ENCODE data around the gene IL1B. TPM values are rescaled to one million over a fixed set of nuclear protein-coding genes. Genes with fewer than 3 reads are reported as not detected.

IL1B gene
- total RNA-seq, 2 experiments from 2014 or later: not detected

DNA sequence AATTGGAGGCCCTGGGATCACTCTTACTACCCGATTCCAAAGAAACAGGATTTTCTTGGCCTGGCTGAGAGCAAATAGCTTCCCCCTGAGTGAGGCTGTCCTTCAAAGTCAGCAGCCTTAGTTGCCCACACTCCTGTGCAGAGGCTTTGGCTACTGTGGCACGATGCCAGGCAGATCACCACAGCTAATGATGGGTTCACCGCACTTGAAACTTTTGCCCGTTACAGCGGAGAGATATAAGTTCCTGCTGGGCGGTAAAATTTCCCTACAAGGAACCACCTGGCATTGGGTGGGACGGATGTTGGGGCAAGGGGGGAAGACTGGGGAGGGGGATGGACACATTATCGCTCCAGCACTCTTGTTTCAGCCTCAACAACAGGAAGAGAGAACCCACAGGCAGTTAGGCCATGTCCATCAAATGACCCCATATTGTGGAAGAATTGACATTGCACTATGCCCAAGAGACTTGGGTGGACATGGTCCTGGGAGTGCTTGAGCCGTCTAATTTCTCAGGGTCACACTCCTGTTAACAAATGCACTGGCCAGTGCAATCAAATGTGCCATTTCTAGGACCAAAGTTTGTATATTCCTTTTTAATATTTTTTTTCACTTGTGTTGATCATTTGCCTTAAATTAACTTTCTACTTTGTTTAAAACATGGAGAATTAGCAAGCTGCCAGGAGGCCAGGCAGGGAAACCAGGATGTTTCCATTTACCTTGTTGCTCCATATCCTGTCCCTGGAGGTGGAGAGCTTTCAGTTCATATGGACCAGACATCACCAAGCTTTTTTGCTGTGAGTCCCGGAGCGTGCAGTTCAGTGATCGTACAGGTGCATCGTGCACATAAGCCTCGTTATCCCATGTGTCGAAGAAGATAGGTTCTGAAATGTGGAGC is 4.4 kb downstream of the IL1B start:
- POLR2A ChIA-PET: no interaction called here
- CTCF ChIA-PET: no interaction called here

DNA sequence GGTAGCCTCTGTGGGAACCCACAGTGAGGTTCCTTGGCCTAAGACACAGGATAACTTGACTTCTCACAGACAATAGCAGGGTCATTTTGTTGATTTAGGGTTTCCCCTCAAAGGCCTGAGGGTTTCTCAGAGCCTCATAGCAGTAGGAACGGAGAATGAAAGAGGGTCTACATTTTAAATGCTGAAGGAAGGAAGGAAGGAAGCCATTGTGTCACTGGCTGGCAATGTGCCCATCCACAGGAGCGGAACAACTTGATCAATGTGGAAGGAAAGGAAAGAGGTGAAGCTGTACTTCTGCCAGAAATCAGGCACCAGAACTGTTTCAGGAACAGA is 5.1 kb downstream of the IL1B start:
- CTCF ChIA-PET: no interaction called here

DNA sequence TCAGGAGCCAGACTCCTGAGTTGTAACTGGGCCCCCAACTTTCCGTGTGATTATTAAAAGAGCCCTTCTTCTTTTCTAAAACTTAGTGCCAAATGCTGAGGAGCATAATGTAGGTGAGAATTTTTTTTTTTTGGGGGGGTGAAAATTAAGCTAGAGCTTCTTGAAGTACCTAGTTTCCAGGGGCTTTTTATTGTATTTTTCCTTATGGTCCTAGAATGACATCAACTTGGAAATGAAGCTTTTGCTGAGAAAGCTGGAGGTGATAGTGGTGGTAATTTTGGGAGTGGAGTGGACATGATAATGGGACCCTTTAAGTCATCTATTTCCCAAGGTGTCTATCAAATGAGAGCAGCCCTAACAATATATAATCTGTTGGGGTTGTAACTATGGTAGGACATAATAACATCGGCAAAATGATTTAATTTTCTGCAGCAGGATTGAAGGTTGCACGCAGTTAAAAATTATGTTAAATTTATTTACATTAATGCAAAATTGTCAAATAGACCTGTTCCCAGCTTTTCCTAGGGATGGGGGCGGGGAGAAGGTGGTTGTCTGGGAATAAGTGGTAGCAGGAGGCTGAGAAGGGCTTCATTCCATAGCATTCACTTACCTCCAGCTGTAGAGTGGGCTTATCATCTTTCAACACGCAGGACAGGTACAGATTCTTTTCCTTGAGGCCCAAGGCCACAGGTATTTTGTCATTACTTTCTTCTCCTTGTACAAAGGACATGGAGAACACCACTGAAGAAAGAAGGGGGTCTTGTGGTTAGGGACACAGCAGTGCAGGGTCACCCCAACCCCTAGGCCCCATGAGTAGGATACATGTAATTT is 5.7 kb downstream of the IL1B start:
- ChIA-PET POLR2A (no interaction called here), CTCF (no interaction called here)

More for the DNA sequence above, 5.1 kb downstream of the IL1B start:
- POLR2A ChIA-PET: no interaction called here

DNA sequence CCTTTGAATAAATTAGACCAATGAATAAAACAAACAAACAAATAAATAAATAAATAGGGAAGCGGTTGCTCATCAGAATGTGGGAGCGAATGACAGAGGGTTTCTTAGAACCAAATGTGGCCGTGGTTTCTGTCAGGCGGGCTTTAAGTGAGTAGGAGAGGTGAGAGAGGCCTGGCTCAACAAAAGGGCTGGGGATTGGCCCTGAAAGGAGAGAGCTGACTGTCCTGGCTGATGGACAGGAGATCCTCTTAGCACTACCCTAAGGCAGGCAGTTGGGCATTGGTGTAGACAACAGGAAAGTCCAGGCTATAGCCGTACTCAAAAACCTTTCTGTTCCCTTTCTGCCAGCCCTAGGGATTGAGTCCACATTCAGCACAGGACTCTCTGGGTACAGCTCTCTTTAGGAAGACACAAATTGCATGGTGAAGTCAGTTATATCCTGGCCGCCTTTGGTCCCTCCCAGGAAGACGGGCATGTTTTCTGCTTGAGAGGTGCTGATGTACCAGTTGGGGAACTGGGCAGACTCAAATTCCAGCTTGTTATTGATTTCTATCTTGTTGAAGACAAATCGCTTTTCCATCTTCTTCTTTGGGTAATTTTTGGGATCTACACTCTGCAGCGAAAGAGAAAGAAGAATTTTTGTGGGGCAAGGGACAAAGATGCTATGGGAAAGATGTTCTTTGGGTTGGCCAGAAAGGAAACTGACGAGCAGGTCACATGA is 6.5 kb downstream of the IL1B start:
- POLR2A ChIA-PET: interaction anchor here (0.6 kb wide), 1 partner anchor 11 kb away, joined by 4 read pairs; no protein-coding TSS in a partner anchor

DNA sequence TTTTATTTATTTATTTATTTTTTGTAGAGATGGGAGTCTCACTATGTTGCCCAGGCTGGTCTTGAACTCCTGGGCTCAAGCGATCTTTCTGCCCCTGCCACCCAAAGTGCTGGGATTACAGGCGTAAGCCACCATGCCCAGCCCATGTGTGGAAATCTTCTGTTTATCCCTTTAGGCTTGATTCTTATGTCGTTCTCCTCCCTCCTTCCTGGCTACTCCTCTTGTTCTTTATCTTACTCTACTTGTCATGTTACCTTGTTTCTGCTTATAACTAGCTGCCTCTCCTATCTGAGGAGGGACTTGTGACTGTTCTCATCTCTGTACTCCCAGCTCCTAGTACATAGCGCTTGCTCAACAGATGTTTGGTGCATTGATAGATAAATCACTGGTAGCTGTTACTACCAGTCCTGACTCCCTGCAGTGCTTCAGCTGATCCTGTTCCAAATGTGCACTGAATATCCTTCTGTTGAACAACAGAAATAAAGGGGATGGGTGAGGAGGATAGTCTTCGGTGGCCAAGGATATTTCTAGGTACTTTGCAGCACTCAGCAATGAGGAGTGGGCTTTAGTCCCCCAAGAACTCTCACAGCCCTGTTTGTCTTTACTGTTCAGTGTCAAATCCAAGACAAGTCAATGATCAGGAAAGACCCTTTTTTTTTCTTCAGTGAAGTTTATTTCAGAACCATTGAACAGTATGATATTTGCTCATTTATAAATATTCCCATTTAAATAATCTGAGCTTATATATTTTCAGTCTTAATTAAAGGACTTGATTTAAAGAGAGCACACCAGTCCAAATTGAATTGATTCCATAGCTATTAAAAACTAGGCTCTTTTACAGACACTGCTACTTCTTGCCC is 7.2 kb downstream of the IL1B start:
- ChIA-PET POLR2A (no interaction called here), CTCF (interaction anchor here (0.9 kb wide), 1 partner anchor 80 kb away, joined by 3 read pairs; no protein-coding TSS in a partner anchor)

More for the DNA sequence above, 6.5 kb downstream of the IL1B start:
- CTCF ChIA-PET: interaction anchor here (0.9 kb wide), 1 partner anchor 81 kb away, joined by 3 read pairs; no protein-coding TSS in a partner anchor

DNA sequence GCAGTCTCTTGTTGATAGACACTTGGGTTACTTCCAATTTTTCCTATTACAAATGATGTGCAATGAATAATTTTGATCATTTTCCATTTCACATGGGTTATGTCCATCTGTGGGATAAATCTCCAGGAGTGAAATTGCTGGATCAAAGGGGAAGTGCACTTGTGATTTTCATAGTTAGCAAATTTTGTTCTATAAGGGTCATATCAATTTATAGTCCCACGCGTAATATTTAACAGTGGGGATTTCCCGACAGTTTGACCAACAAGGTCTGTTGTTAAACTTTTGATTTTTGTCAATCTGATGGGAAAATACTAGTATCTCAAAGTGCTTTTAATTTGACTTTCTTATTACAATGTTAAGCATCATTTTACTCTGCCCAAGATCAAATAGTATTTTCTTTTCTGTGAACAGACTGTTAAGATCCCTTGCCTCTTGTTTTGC is 8.3 kb downstream of the IL1B start:
- POLR2A ChIA-PET: no interaction called here
- CTCF ChIA-PET: no interaction called here

DNA sequence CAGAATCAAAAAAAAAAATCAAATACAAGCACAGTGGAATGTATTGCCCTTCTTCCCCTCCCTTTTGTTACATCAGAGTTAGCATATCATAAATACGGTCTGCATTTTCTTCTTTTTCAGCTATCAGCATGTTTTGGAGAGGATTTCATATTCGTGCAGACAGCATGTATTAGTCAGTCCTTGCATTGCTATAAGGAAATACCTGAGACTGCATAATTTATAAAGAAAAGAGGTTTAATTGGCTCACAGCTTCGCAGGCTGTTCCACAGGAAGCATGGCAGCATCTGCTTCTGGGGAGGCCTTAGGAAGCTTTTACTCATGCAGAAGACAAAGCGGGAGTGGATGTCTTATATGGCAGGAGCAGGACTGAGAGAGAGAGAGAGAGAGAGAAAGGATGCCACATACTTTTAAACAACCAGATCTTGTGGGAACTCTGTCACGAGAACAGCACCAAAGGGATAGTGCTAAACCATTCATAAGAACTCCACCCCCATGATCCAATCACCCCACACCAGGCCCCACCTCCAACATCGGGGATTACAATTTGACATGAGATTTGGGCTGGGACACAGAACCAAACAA is 8.9 kb downstream of the IL1B start:
- ChIA-PET POLR2A (interaction anchor here (0.7 kb wide), 1 partner anchor 347 kb away, joined by 4 read pairs; no protein-coding TSS in a partner anchor), CTCF (no interaction called here)

DNA sequence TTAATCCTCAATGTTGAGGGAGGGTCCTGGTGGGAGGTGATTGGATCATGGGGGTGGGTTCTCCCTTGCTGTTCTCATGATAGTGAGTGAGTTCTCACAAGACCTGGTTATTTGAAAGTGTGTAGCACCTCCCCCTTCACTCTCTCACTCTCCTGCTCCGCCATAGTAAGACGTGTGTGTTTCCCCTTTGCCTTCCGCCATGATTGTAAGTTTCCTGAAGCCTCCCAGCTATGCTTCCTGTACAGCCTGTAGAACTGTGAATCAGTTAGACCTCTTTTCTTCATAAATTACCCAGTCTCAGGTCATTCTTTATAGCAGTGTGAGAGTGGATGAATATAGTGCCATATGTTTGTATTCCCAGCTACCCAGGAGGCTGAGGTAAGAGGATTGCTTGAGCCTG is 9.6 kb downstream of the IL1B start:
- ChIA-PET CTCF (no interaction called here), POLR2A (no interaction called here)

DNA sequence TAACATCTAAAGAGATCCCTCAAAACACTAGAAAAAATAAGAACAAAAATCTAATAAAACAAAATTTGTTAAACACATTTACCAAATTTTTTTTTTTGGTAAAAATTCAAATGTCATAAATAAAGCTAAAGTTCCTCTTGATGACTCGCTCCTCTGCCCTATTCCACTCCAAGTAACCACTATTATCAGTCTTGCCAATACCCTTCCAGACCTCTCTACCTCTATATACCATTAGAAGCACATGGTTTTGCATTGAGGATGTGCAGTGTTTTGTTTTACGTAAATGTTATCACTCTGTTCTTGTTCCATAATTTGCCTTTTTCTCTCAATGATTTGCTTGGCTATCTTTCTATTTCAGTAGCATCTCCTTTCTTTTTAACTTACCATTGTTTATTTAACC is 10.9 kb downstream of the IL1B start:
- POLR2A ChIA-PET: no interaction called here
- CTCF ChIA-PET: no interaction called here

DNA sequence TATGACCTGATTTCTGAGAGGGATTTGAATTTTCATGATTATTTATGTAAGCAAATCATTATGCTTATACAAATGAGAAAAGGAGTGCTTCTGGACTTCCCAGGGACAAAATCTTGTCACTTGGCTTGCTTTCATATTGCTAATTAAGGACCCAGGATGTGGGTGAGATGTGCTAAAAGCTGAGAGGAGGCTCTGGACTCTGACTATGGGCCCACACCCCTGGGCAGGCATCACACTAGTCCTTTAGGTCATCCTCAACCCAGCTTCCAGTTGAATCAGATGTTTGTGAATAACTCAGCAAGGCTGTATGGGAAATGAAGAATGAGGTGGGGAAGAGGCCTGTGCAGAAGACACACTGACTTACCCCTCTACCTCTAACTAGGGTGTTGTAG is 11.9 kb downstream of the IL1B start:
- POLR2A ChIA-PET: no interaction called here
- CTCF ChIA-PET: interaction anchor here (0.6 to 0.9 kb wide), 3 partner anchors 76 to 134 kb away, joined by 3 to 4 read pairs (median 3); no protein-coding TSS in a partner anchor

DNA sequence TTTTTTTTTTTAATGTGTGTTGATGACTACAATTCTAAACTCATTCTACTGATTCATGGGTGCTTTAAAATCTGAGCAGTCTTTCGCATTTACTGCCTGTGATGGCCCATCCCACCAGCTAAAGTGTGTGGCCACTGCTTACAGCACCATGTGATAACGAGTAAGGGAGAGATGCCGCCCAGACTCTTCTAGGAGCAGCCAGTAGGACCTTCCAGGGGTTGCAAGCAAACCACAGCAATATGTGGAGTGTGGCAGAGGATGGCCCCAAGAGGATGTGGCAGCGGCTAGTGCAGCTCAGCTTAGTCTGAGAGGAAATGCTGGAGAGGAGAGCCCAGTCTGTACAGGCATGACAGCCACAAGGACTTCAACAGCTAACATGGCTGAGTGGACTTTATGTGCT is 14.9 kb downstream of the IL1B start:
- ChIA-PET POLR2A (no interaction called here), CTCF (interaction anchor here (1.0 to 1.3 kb wide), 2 partner anchors 63 to 120 kb away, joined by 3 read pairs; no protein-coding TSS in a partner anchor)

DNA sequence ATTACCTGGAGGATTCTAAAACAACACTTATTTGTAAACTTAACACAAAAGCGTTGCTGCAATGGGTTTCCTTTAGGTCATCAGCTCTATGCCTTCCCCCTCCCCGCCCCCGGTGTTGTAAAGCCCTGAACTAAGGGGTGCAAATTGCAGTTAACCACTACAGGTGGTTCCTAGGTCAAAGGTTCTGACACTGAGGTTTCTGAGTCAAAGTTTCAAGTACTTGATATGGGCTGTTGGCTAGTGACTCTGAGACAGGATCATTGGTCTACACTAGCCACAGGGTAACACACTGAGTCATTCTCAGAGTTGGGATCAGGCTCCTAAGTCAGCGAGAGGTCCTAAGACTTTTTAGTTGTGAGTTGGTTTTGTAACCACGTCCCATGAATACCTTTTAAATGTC is 15.4 kb downstream of the IL1B start:
- CTCF ChIA-PET: interaction anchor here (1.0 kb wide), 1 partner anchor 64 kb away, joined by 3 read pairs; no protein-coding TSS in a partner anchor

DNA sequence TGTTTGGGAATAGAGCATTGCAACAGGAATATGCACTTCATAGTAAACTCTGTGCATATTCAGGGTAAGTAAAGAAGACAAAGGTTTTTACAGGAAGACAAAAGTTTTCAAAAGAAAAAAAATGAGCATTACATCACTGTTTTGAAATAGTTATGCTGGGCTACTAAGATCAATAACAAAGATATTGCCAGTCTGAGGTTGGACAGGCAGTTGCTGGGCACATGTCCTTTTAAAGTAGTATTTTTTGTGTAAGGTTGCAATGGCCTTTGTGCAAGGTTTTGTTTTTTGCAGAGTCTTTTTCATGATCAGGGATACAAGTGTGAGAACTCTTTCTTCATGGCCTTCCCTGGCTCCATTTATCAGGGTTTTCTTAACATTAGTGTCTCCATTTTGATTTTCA is 16.2 kb downstream of the IL1B start:
- POLR2A ChIA-PET: no interaction called here
- CTCF ChIA-PET: no interaction called here

More for the DNA sequence above, 15.4 kb downstream of the IL1B start:
- POLR2A ChIA-PET: no interaction called here

DNA sequence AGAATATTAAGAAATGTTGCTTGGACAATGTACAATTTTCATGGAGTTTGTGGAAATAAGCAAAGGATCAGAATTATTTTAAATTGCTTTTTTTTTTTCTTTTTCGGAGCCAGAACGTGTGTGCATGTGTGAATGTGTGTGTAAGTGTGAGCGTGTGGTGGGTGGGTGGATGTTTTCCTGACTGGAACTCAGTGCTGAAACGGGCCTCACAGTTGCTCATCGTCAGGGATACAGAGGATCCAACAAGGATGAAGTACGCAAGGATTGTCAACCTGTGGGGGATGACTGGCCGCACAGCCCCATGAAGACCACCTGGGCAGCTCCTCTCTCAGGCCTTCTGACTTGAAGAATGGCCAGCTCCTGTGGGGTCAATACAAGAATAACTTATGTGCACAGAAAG is 17.5 kb downstream of the IL1B start:
- ChIA-PET CTCF (interaction anchor here (0.6 to 0.9 kb wide), 2 partner anchors 9 to 28 kb away, joined by 3 to 5 read pairs; no protein-coding TSS in a partner anchor), POLR2A (interaction anchor here (0.7 kb wide), 1 partner anchor 11 kb away, joined by 4 read pairs; no protein-coding TSS in a partner anchor)

DNA sequence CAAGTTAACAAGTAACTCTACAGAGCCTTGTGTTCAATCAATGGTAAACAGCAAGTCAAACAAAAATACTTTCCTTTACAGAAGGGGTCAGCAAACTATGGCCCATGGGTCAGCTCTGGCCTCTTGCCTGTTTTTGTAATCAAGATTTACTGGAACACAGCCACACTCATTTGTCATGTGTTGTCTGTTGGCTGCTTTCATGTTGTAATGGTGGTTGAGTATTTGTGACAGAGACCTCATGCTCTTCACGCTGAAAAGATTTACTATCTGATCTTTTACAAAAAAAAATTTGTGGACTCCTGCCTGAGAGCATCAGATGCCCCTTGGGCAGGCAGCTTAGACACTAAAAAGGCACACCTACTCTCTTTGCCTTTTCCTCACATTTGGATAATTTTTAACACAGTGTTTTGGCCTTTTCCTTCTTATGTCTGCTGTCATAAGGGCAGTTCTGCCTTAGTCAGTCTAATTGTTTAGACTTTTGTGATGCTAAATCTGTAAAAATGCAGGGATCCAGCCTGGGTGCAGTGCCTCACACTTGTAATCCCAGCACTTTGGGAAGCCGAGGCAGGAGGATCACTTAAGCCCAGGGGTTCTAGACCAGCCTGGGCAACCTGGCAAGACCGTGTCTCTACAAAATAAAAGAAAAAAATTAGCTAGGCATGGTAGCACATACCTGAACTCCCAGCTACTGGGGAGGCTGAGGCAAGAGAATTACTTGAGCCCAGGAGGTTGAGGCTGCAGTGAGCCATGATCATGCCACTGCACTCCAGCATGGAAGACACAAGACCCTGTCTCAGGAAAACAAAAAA is 18.3 kb downstream of the IL1B start:
- CTCF ChIA-PET: no interaction called here
- POLR2A ChIA-PET: interaction anchor here (0.6 kb wide), 1 partner anchor 230 kb away, joined by 4 read pairs; no protein-coding TSS in a partner anchor

DNA sequence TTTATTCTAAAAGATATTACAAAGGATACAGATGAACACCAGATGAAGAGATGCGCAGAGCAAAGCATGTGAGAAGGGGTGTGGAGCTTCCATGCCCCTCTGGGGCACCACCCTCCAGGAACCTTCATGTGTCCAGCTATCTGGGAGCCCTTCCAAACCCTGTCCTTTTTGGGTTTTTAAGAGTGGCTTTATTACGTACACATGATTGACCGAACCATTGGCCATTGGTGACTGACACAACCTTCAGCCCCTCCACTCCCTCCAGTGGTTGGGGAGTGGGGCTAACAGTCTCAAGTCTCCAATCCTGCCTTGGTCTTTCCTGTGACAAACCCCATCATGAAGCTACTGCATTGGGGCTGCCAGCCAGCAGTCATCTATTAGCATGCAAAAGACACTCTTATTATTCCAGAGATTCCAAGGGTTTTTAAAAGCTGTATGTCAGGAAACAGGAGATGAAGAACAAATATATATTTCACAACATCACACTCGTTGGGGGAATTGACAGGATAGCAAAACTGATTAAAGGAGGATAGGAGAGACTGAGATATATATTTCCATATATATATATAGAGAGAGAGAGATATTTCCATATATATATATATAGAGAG is 19.4 kb downstream of the IL1B start:
- CTCF ChIA-PET: interaction anchor here (0.6 kb wide), 1 partner anchor 21 kb away, joined by 3 read pairs; no protein-coding TSS in a partner anchor
- POLR2A ChIA-PET: no interaction called here

DNA sequence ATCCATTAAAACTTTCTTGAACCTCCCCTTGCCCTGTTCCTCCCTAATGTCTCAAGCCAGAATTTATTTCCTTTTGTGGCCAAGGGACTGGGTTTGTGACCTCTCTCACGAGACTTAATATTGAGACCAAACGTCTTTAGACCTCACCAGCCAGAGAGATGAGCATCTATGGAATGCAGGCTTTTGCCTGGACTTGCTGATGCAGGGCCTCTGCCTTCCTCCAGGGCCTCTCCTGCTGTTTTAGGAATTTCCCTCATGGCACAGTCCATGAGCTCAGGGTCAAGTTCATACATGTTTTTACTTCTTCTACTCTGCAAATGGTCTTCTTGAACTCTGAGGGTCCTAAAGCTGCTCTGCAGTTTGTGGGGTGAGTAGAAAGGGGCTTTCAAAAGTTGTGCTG is 22.3 kb downstream of the IL1B start:
- ChIA-PET POLR2A (no interaction called here), CTCF (no interaction called here)
